ENCODE measurements around the gene ERC1.
A peak's percentile ranks its signal among the peaks of the same experiment; 100 is the strongest.

ERC1 gene

DNA sequence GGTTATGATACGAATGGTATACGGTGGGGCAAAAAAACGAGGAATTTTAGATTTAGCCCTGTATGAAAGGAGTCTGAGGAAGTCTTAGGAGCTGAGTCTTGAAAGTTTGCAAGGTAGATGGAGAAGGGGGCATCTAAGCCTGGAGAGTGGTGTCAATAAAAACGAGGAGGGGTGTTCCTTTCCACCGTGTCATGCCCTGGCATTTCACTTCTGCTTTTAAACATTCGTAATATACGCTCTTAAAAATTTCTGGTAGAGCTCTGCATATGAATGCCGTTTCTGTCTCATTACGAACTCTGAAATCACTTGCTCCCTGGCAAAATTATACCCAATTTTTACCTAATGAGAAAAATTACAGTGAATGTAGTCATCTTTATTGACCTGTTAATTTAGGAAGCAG, 170.2 kb downstream of the ERC1 start:
- Histone ChIP-seq H3K36me3 (ENCODE audit: insufficient read depth, low read length) (no peaks in the 10 kb centered on the region), H3K79me2 (ENCODE audit: insufficient read depth, low read length) (no peaks in the 10 kb centered on the region), H3K4me2 (ENCODE audit: low read length) (peak overlapping the region; percentile 26; the same call in 1 of the 2 replicates), H3K27ac (ENCODE audit: low read depth, low read length, poor library complexity, severe bottlenecking) (no peak overlapping the region), H2AFZ (ENCODE audit: low read length) (no peak overlapping the region), H3K9me3 (ENCODE audit: low read length) (no peaks in the 10 kb centered on the region; the same call in 1 of the 2 replicates), H3K4me1 (ENCODE audit: insufficient read depth, low read length, severe bottlenecking) (peaks cover 9% of the 10 kb centered on the region), H3K27me3 (ENCODE audit: insufficient read depth, low read length) (no peaks in the 10 kb centered on the region), H3F3A (ENCODE audit: insufficient read depth, low read length) (no peaks in the 10 kb centered on the region), H4K20me1 (ENCODE audit: insufficient read depth, low read length) (no peaks in the 10 kb centered on the region), H3K4me3 (ENCODE audit: low read depth, low read length, poor library complexity, severe bottlenecking) (no peak overlapping the region), H3K9ac (ENCODE audit: low read length) (no peak overlapping the region), H3K9me2 (ENCODE audit: low read depth, low read length) (no peaks in the 10 kb centered on the region; the same call in 1 of the 2 replicates)
- TF ChIP-seq EZH2 (IDR thresholded peaks at IDR 0.05; ENCODE audit: borderline replicate concordance, low read length): no peak
- TF ChIP-seq, protein P1, sequence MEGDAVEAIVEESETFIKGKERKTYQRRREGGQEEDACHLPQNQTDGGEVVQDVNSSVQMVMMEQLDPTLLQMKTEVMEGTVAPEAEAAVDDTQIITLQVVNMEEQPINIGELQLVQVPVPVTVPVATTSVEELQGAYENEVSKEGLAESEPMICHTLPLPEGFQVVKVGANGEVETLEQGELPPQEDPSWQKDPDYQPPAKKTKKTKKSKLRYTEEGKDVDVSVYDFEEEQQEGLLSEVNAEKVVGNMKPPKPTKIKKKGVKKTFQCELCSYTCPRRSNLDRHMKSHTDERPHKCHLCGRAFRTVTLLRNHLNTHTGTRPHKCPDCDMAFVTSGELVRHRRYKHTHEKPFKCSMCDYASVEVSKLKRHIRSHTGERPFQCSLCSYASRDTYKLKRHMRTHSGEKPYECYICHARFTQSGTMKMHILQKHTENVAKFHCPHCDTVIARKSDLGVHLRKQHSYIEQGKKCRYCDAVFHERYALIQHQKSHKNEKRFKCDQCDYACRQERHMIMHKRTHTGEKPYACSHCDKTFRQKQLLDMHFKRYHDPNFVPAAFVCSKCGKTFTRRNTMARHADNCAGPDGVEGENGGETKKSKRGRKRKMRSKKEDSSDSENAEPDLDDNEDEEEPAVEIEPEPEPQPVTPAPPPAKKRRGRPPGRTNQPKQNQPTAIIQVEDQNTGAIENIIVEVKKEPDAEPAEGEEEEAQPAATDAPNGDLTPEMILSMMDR (IDR thresholded peaks at IDR 0.05; ENCODE audit: low read length): no peak

- Histone ChIP-seq H3K9me2 (ENCODE audit: low read depth, low read length) (no peaks in the 10 kb centered on the region), H3K36me3 (ENCODE audit: insufficient read depth, low read length) (no peaks in the 10 kb centered on the region), H2AFZ (ENCODE audit: low read length) (no peak overlapping the region)
Measured at GRCh38 chr12:1162081-1162760, 171.2 kb downstream of the ERC1 start.

GRCh38 chr12:1167784-1168183, 176.8 kb downstream of the ERC1 start:
- no peaks in the 10 kb centered on the region; the same call in 1 of the 2 replicates for H3K9me3 ChIP-seq (ENCODE audit: low read length)
- no peaks in the 10 kb centered on the region for H3K36me3 ChIP-seq (ENCODE audit: insufficient read depth, low read length)
- H2AFZ ChIP-seq (ENCODE audit: low read length): no peak overlapping the region
- H3K9me2 ChIP-seq (ENCODE audit: low read depth, low read length): no peaks in the 10 kb centered on the region
- peaks cover 8% of the 10 kb centered on the region for H3K4me1 ChIP-seq (ENCODE audit: insufficient read depth, low read length, severe bottlenecking)
- no peaks in the 10 kb centered on the region for H3K27me3 ChIP-seq (ENCODE audit: insufficient read depth, low read length)
- no peaks in the 10 kb centered on the region for H4K20me1 ChIP-seq (ENCODE audit: insufficient read depth, low read length)
- no peaks in the 10 kb centered on the region for H3F3A ChIP-seq (ENCODE audit: insufficient read depth, low read length)
- no peak overlapping the region for H3K9ac ChIP-seq (ENCODE audit: low read length)
- H3K27ac ChIP-seq (ENCODE audit: low read depth, low read length, poor library complexity, severe bottlenecking): no peak overlapping the region
- no peak overlapping the region for H3K4me3 ChIP-seq (ENCODE audit: low read depth, low read length, poor library complexity, severe bottlenecking)
- H3K4me2 ChIP-seq (ENCODE audit: low read length): no peak overlapping the region
- TF ChIP-seq, protein P1 (IDR thresholded peaks at IDR 0.05; ENCODE audit: low read length): no peak
- no peak for TF ChIP-seq EZH2 (IDR thresholded peaks at IDR 0.05; ENCODE audit: borderline replicate concordance, low read length)
- H3K79me2 ChIP-seq (ENCODE audit: insufficient read depth, low read length): no peaks in the 10 kb centered on the region

More at GRCh38 chr12:1162081-1162760, 171.2 kb downstream of the ERC1 start:
- H3K9me3 ChIP-seq (ENCODE audit: low read length): no peaks in the 10 kb centered on the region; the same call in 1 of the 2 replicates
- no peak overlapping the region for H3K9ac ChIP-seq (ENCODE audit: low read length)
- H3K79me2 ChIP-seq (ENCODE audit: insufficient read depth, low read length): no peaks in the 10 kb centered on the region
- H3F3A ChIP-seq (ENCODE audit: insufficient read depth, low read length): no peaks in the 10 kb centered on the region
- no peak overlapping the region for H3K4me2 ChIP-seq (ENCODE audit: low read length)
- no peak for TF ChIP-seq EZH2 (IDR thresholded peaks at IDR 0.05; ENCODE audit: borderline replicate concordance, low read length)
- TF ChIP-seq, protein P1 (IDR thresholded peaks at IDR 0.05; ENCODE audit: low read length): no peak
- H3K27me3 ChIP-seq (ENCODE audit: insufficient read depth, low read length): no peaks in the 10 kb centered on the region
- peaks cover 9% of the 10 kb centered on the region for H3K4me1 ChIP-seq (ENCODE audit: insufficient read depth, low read length, severe bottlenecking)
- H4K20me1 ChIP-seq (ENCODE audit: insufficient read depth, low read length): no peaks in the 10 kb centered on the region
- no peak overlapping the region for H3K4me3 ChIP-seq (ENCODE audit: low read depth, low read length, poor library complexity, severe bottlenecking)
- no peak overlapping the region for H3K27ac ChIP-seq (ENCODE audit: low read depth, low read length, poor library complexity, severe bottlenecking)

All from OCI-LY1 (cell line).